Measurements from ENCODE around the gene UNC45B.
"Not testable (repeated sequence)": the region's sequence is repeated elsewhere in the genome, so short reads cannot be mapped to it uniquely, and the experiment has no call there.

The UNC45B gene

GRCh38 chr17:35174835-35175334 is 27.3 kb downstream of the UNC45B start:
- no peak for DNase-seq

- DNase-seq = no peak
Measured at GRCh38 chr17:35175638-35176415, 28.2 kb downstream of the UNC45B start.

- DNase-seq = no peak
Measured at GRCh38 chr17:35176897-35177296, 29.3 kb downstream of the UNC45B start.

- DNase-seq = not testable (repeated sequence)
Measured at GRCh38 chr17:35179379-35179778, 31.8 kb downstream of the UNC45B start.

GRCh38 chr17:35183332-35183731 is 35.7 kb downstream of the UNC45B start:
- DNase-seq = no peak

GRCh38 chr17:35184274-35184673 is 36.7 kb downstream of the UNC45B start:
- DNase-seq = no peak

GRCh38 chr17:35185849-35186248 is 38.2 kb downstream of the UNC45B start:
- DNase-seq = no peak

GRCh38 chr17:35187481-35187880 is 39.9 kb downstream of the UNC45B start:
- DNase-seq = no peak

- DNase-seq = no peak
Measured at GRCh38 chr17:35188111-35188510, 40.5 kb downstream of the UNC45B start.

- DNase-seq = no peak
Measured at GRCh38 chr17:35189291-35189690, 41.7 kb downstream of the UNC45B start.

GRCh38 chr17:35191001-35191695 is 43.5 kb downstream of the UNC45B start:
- no peak for DNase-seq

- DNase-seq = no peak
Measured at GRCh38 chr17:35192708-35193107, 45.1 kb downstream of the UNC45B start.

- DNase-seq = not testable (repeated sequence)
Measured at GRCh38 chr17:35194001-35194400, 46.4 kb downstream of the UNC45B start, which contains the start of gene SLC35G3. SLC35G3 (minus strand) TSS chr17:35194393; CDS start chr17:35194307, 86 bp downstream.

GRCh38 chr17:35195062-35195461 is 47.4 kb downstream of the UNC45B start:
- DNase-seq = not testable (repeated sequence)

GRCh38 chr17:35202582-35202981 is 55.0 kb downstream of the UNC45B start:
- DNase-seq = not testable (repeated sequence)

GRCh38 chr17:35210741-35211140 is 63.1 kb downstream of the UNC45B start:
- DNase-seq = no peak

GRCh38 chr17:35212668-35213067 is 65.1 kb downstream of the UNC45B start:
- DNase-seq = no peak

- DNase-seq = no peak
Measured at GRCh38 chr17:35213412-35213940, 65.9 kb downstream of the UNC45B start.

GRCh38 chr17:35214192-35214591 is 66.6 kb downstream of the UNC45B start:
- no peak for DNase-seq

GRCh38 chr17:35214631-35215273 is 67.1 kb downstream of the UNC45B start:
- DNase-seq = no peak

GRCh38 chr17:35217107-35217506 is 69.5 kb downstream of the UNC45B start:
- DNase-seq = no peak

GRCh38 chr17:35218915-35219314 is 71.3 kb downstream of the UNC45B start:
- DNase-seq = no peak

GRCh38 chr17:35222452-35222851 is 74.8 kb downstream of the UNC45B start:
- no peak for DNase-seq
